Activated CD4-positive, alpha-beta T cell treated with anti-CD3 and anti-CD28 coated beads, Interleukin-2, amount 50 U/mL, for 24 hours (primary cell): ENCODE data around the gene CXCL1.
"Not testable (repeated sequence)": the region's sequence is repeated elsewhere in the genome, so short reads cannot be mapped to it uniquely, and the experiment has no call there.

ENCODE experiments used
- DNase-seq, 2 donors: peaks; one replicate each; pipeline ENCODE4 v3.0.0-alpha.2; 2020; ENCODE audit warnings: low read depth in 1 of 2, low spot score in 1 of 2

Gene CXCL1

GRCh38 chr4:73874386-73874785 lies 5.2 kb downstream of the CXCL1 start:
- DNase-seq, result no peak

GRCh38 chr4:73875401-73875800 lies 6.2 kb downstream of the CXCL1 start:
- no peak for DNase-seq

GRCh38 chr4:73883306-73883705 lies 14.1 kb downstream of the CXCL1 start:
- no peak for DNase-seq

- DNase-seq, result no peak
Observed at GRCh38 chr4:73885574-73886267, 16.5 kb downstream of the CXCL1 start.

- DNase-seq, result no peak
Observed at GRCh38 chr4:73891326-73891725, 22.1 kb downstream of the CXCL1 start.

GRCh38 chr4:73891739-73892405 lies 22.7 kb downstream of the CXCL1 start:
- no peak for DNase-seq

GRCh38 chr4:73892966-73893365 lies 23.8 kb downstream of the CXCL1 start:
- no peak for DNase-seq

GRCh38 chr4:73894001-73894400 lies 24.8 kb downstream of the CXCL1 start:
- DNase-seq, result no peak

GRCh38 chr4:73895201-73896175 lies 26.3 kb downstream of the CXCL1 start:
- DNase-seq, result no peak

- no peak for DNase-seq
Observed at GRCh38 chr4:73896416-73896815, 27.2 kb downstream of the CXCL1 start.

- no peak for DNase-seq
Observed at GRCh38 chr4:73897380-73898136, 28.4 kb downstream of the CXCL1 start.

GRCh38 chr4:73899338-73899737 lies 30.1 kb downstream of the CXCL1 start:
- not testable (repeated sequence) for DNase-seq

- DNase-seq, result no peak
Observed at GRCh38 chr4:73901031-73901430, 31.8 kb downstream of the CXCL1 start.

GRCh38 chr4:73902038-73902637 lies 32.9 kb downstream of the CXCL1 start:
- DNase-seq, result no peak

GRCh38 chr4:73902817-73903547 lies 33.8 kb downstream of the CXCL1 start:
- DNase-seq, result no peak

GRCh38 chr4:73904491-73904890 lies 35.3 kb downstream of the CXCL1 start:
- no peak for DNase-seq

GRCh38 chr4:73908965-73909364 lies 39.8 kb downstream of the CXCL1 start:
- no peak for DNase-seq

GRCh38 chr4:73911746-73912145 lies 42.6 kb downstream of the CXCL1 start:
- DNase-seq, result no peak

GRCh38 chr4:73912191-73912590 lies 43.0 kb downstream of the CXCL1 start:
- no peak for DNase-seq

GRCh38 chr4:73914071-73914470 lies 44.9 kb downstream of the CXCL1 start:
- no peak for DNase-seq
